ENCODE data around the gene TULP4.
"Not testable (repeated sequence)": the region's sequence is repeated elsewhere in the genome, so short reads cannot be mapped to it uniquely, and the experiment has no call there.

Gene TULP4

DNA sequence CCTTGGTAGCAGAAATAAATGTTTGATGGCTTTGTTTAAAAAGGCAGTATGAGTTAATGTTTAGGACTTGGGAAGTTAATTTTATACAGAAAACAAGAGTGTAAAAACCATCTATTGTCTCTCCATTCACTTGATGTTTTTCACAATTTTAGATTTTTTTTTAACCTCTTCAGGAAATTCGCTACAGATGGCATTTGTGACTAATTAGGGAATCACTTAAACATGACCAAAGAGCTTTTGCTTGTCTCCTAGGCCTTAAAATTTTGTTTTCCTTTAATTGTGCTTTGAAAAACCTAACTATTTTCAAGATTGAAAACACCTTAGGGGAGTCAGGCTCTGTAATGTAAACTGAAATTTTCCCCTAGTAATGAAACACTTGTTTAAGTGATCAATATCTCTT lies 17.3 kb downstream of the TULP4 start:
- no peak for DNase-seq

DNA sequence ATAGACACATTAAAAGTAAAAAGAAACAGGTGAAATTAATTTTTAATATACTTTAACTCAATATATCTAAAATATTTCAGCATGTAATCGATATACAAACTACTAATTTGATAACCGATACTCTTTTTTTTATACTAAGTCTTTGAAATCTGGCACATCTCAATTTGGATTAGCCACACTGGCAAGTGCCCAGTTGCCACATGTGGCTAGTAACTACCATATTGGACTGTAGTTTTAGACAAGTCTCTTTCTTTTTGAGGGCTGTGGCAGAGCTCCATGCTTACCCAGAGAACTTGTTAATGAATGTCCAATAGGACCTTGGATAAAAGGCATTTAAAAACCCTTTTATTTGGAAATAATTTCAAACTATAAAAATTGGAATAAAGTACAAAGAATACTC lies 17.8 kb downstream of the TULP4 start:
- DNase-seq: no peak

DNA sequence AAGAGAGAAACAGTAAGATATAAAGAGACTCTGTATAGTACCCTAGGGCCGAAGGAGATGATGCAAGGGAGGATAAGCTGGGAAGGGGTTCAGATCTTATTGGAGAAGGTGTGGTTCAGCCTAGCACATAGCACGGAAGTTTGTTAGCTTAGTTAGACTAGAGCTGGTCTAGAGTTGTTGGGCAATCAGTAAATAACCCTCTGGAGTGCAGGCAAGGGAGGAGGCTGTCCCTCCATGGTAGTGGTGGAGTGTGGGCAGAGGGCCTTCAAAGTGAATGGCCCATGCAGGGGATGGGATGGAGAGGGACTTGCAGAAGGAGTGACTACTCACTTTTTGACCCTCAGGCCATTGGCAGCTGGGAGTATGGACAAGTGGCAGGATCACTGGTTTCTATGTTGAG lies 20.0 kb downstream of the TULP4 start:
- no peak for DNase-seq

DNA sequence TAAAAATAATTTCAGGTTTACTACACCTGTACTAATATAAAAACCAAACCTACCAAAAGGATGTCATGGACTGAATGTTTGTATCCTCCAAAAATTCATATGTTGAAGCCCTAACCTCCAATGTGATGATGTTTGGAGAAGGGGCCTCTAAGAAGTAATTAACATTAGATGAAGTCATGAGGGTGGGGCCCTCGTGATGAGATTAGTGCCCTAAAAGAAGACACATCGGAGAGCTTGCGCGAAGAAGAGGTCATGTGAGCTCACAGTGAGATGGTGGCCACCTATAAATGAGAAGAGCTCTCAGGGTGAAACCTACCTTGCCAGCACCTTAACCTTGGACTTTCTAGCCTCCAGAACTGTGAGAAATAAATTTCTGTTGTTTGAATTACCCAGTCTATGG lies 20.8 kb downstream of the TULP4 start:
- no peak for DNase-seq

GRCh38 chr6:158334534-158334933 lies 22.3 kb downstream of the TULP4 start:
- no peak for DNase-seq

DNA sequence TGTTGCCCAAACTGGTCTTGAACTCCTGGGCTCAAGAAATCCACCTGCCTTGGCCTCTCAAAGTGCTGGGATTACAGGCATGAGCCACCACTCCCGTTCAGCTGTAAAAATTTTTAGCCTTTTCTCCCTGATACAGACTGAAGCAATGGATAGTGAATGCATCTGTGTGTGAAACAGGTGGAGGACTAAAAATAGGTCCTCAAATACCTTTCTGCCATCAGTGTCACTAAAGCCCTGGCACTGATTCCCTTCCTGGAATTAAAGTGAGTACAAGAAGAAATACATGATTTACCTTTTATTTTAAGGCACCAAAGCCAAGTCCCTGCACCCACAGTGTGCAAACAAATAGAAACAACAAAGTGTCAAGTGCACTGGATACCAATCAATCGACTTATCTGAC lies 25.1 kb downstream of the TULP4 start:
- DNase-seq: no peak

GRCh38 chr6:158338311-158339112 lies 26.2 kb downstream of the TULP4 start:
- DNase-seq: no peak

- DNase-seq: not testable (repeated sequence)
These were observed 26.9 kb downstream of the TULP4 start for GRCh38 chr6:158339197-158339596.

DNA sequence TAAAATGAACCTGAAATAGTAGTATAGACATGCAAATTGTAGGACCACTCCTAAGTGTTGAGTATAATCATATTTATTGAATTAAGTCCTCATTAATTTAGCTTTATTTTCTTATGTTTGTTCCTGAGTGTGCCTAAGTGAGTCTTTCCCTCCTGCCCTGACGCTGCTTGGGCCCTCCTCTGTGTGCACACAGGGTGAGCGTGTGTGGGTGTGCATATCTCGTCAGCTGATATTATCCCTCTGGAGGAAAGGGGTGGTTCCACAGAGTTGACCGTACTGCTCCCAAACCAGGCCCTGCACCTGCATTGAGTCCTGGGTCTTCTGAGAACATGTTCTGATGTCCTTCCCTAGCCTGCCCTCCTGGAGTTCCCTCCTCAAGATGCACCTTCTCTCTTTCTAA lies 28.0 kb downstream of the TULP4 start:
- no peak for DNase-seq

GRCh38 chr6:158344534-158344933 lies 32.3 kb downstream of the TULP4 start:
- DNase-seq: no peak

DNA sequence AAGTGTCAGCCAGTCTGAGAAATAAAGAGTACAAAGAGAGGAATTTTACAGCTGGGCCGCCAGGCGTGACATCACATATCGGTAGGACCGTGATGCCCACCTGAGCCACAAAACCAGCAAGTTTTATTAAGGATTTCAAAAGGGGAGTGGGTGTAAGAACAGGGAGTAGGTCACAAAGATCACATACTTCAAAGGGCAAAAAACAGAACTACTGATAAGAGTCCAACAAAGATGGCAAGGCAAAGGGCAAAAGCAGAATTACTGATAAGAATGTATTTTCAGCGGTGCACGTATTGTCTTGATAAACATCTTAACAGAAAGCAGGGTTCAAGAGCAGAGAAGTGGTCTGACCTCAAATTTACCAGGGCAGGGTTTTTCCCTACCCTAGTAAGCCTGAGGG lies 33.2 kb downstream of the TULP4 start:
- DNase-seq: not testable (repeated sequence)

DNA sequence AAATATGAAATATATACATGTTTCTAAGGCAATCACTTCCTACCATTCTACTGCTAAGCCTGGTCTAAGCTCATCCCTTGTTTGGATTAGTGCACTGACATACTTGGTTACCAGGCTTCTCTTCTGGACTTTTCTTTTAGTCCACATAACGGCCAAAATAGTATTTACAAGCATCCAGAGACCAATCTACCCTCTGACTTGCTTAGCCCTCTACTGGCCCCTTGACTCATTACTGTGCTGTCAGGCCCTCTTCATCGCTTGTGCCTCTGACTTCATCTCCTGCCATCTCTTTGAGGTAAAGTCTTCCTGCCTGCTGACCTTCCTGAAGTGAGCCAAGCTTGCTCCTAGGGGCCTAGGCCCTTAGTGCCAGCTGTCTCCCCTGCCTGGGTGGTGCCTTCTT lies 35.1 kb downstream of the TULP4 start:
- DNase-seq: no peak

DNA sequence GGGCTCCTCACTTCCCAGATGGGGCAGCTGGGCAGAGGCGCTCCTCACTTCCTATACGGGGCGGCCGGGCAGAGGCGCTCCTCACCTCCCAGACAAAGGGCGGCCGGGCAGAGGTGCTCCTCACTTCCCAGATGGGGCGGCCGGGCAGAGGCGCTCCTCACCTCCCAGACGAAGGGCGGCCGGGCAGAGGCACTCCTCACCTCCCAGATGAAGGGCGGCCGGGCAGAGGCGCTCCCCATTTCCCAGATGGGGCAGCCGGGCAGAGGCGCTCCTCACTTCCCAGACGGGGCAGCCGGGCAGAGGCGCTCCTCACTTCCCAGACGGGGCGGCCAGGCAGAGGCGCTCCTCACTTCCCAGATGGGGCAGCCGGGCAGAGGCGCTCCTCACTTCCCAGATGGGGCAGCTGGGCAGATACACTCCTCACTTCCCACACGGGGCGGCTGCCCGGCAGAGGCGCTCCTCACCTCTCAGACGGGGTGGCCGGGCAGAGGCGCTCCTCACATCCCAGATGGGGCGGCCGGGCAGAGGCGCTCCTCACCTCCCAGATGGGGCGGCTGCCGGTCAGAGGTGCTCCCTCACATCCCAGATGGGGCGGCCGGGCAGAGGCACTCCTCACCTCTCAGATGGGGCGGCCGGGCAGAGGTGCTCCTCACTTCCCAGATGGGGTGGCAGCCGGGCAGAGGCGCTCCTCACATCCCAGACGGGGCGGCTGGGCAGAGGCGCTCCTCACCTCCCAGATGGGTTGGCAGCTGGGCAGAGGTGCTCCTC lies 36.7 kb downstream of the TULP4 start:
- not testable (repeated sequence) for DNase-seq

GRCh38 chr6:158349505-158350275 lies 37.4 kb downstream of the TULP4 start:
- not testable (repeated sequence) for DNase-seq

GRCh38 chr6:158350731-158351130 lies 38.5 kb downstream of the TULP4 start:
- DNase-seq: not testable (repeated sequence)

GRCh38 chr6:158353883-158354877 lies 41.9 kb downstream of the TULP4 start:
- no peak for DNase-seq

DNA sequence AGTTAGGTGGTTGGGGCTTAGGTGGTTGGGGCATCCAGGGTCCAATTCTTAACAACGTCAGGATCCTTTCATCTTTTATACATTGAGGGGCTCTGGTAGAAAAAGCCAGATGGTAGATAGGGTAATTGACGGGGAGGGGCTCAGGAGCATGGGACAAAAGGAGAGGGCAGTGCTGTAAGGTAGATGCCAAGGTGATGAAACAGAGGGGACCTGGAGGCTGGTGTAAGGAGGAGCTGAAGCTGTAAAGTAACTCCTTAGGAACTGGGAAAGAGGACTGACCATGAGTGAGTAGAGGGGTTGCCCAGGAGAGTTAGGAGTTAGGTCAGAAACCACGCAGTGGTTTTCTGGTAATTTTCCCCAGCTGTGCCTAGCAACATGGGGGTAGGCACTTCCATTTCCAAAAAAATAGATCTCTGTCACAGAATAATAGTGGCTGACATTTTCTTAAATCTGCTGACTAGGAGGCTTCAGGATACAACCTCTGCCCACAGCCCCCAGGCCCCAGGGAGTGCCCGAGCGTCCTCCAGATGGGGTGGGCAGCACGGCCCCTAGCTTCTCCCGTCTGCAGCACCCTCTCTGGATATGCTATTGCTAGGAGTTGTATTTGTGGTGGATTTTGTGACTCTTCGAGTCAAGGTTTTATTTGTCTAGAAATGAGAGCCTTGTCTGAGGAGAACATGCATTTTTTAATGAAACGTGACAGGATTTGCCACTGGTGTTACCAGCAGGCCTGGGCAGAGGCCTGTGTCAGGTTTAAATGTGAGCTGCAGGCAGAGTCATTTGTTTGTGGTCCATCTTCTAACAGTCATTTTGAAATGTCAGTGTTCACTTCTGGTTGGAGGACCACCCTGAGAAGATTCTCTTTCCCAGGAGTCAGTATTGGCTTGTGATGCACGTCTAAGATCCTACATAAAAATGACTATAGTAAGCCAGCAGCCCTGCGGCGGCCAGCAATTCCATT lies 44.6 kb downstream of the TULP4 start:
- DNase-seq: no peak

GRCh38 chr6:158357570-158358216 lies 45.4 kb downstream of the TULP4 start:
- DNase-seq: no peak

DNA sequence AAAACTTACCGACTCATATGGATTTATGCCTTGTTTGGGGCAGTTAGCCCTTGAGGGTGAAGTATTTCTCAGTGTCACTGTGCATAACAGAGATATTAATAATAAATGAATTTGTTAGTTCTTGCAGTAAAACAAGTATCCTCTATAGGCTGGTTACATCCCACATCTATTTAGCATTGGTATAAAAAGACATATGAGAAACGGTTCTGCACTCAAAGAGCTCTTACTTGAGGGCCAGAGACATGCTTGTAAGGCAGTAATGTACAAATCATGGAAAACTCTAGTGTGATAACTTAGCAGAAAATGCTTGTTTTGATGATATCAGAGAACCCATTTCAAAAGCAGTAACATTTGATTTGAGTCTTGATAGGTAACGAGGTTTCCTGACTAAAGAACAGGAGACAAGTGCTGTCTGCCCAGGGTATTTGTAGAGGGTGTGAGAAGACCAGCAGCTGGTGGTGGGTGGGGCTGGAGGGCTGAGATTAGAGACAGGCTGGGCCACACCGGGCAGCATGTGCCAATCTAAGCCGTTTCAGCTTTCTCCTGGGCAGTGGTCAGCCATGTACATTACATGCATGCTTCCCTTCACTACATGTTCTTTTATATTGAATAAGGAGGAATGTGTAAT lies 46.3 kb downstream of the TULP4 start:
- DNase-seq: no peak

DNA sequence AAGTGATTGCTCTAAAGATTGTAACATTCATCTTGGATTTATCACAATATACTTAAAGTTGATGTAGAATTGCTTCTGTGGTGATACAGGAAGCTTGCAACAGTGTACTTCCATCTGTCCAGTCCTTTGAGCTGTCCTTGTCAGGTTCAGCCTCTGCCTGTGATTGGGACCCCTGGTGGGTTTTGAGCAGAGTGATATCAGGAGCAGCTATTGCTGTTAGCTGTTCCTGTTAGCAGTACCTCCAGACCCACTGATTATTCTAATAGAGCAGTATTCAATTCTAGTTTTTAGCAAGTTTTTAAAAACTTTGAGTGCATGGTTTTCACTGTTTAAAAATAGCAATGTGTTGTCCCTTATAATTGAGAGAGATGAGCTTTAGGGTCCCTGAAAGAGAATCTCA lies 48.8 kb downstream of the TULP4 start:
- no peak for DNase-seq

Measured in CD4-positive, alpha-beta T cell treated with Interleukin-10 for 1 hour (primary cell).